Panc1 (cell line): ENCODE results near the gene FGF22.

Experiments used
- CTCF ChIP-seq: fragments of 450-650 bp; IDR thresholded peaks from 2 replicates; pipeline ENCODE4 v1.5.1; 2017; ENCODE audit warnings: mild to moderate bottlenecking
- SIN3A ChIP-seq: IDR thresholded peaks from 2 replicates; pipeline ENCODE4 v1.6.1; 2012; ENCODE audit warnings: low read depth, mild to moderate bottlenecking, low read length, moderate library complexity, borderline replicate concordance; ENCODE audit not compliant: insufficient read depth
- TF ChIP-seq, protein P1 (sequence below), 2 experiments: IDR thresholded peaks; 2 replicates each; pipeline ENCODE4 v1.6.1; 2011 to 2012; ENCODE audit warnings: low read depth in 2 of 2, control low read depth in 1 of 2, low read length in 1 of 2, mild to moderate bottlenecking in 1 of 2, moderate library complexity in 1 of 2; ENCODE audit not compliant: insufficient read depth in 1 of 2

GRCh38 chr19:623175-623916 is 16.3 kb upstream of the FGF22 start:
- no peak for TF ChIP-seq CTCF
- TF ChIP-seq, protein P1, sequence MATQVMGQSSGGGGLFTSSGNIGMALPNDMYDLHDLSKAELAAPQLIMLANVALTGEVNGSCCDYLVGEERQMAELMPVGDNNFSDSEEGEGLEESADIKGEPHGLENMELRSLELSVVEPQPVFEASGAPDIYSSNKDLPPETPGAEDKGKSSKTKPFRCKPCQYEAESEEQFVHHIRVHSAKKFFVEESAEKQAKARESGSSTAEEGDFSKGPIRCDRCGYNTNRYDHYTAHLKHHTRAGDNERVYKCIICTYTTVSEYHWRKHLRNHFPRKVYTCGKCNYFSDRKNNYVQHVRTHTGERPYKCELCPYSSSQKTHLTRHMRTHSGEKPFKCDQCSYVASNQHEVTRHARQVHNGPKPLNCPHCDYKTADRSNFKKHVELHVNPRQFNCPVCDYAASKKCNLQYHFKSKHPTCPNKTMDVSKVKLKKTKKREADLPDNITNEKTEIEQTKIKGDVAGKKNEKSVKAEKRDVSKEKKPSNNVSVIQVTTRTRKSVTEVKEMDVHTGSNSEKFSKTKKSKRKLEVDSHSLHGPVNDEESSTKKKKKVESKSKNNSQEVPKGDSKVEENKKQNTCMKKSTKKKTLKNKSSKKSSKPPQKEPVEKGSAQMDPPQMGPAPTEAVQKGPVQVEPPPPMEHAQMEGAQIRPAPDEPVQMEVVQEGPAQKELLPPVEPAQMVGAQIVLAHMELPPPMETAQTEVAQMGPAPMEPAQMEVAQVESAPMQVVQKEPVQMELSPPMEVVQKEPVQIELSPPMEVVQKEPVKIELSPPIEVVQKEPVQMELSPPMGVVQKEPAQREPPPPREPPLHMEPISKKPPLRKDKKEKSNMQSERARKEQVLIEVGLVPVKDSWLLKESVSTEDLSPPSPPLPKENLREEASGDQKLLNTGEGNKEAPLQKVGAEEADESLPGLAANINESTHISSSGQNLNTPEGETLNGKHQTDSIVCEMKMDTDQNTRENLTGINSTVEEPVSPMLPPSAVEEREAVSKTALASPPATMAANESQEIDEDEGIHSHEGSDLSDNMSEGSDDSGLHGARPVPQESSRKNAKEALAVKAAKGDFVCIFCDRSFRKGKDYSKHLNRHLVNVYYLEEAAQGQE (IDR thresholded peaks at IDR 0.05; ENCODE audit: insufficient read depth in 1 of 2, low read depth in 2 of 2, low read length in 1 of 2): no peak
- no peak for TF ChIP-seq SIN3A
